Muscle of leg (tissue), 11 donors: ENCODE results near the gene SLC38A1. TPM values are rescaled to one million over a fixed set of nuclear protein-coding genes. Genes with fewer than 3 reads are reported as not detected.
A peak's percentile ranks its signal among the peaks of the same experiment; 100 is the strongest.

Experiments used
- DNase-seq: peaks from one replicate; pipeline ENCODE4 v3.0.0; 2013
- H3K27ac ChIP-seq: one replicate; pipeline ENCODE4 v1.5.1; 2013; ENCODE audit warnings: mild to moderate bottlenecking, low read length, control low read depth
- H3K27me3 ChIP-seq: one replicate; pipeline ENCODE4 v1.6.1; 2013; ENCODE audit warnings: low read length; ENCODE audit not compliant: control insufficient read depth, insufficient read depth
- H3K36me3 ChIP-seq: one replicate; pipeline ENCODE4 v1.6.1; 2013; ENCODE audit warnings: low read length; ENCODE audit not compliant: control insufficient read depth, insufficient read depth
- H3K4me1 ChIP-seq: one replicate; pipeline ENCODE4 v1.6.1; 2013; ENCODE audit warnings: low read length; ENCODE audit not compliant: control insufficient read depth, insufficient read depth
- H3K4me3 ChIP-seq: one replicate; pipeline ENCODE4 v1.5.1; 2013; ENCODE audit warnings: low read length, control low read depth
- H3K9me3 ChIP-seq: replicated peaks from 2 replicates; pipeline ENCODE4 v1.6.1; 2013; ENCODE audit warnings: low read depth, low read length; ENCODE audit not compliant: control insufficient read depth
- WGBS: methylation state at CpG from one replicate; pipeline ENCODE4 v1.1.5; 2013; ENCODE audit warnings: missing lambda C conversion rate; ENCODE audit not compliant: insufficient coverage; 5-methylcytosine and 5-hydroxymethylcytosine counted together
- polyA plus RNA-seq, 8 donors: library from polyadenylated mRNA; unstranded; fragments of 120-200 nt; gene quantifications; one replicate each; pipeline versions ENCODE4 v1.2.1 to v1.2.3, GENCODE V29; 2013; ENCODE audit warnings: inconsistent platforms in 1 of 8, low replicate concordance in 1 of 8; ENCODE audit not compliant: insufficient read length in 8 of 8, insufficient read depth in 1 of 8
- total RNA-seq: library from RNA; stranded (reverse); fragments of 120-200 nt; gene quantifications from one replicate; pipeline ENCODE4 v1.2.4, GENCODE V29; 2013

SLC38A1 gene
- total and polyA plus RNA-seq, 9 donors: 24.3 to 44.0 (median 31.1) TPM

GRCh38 chr12:46238821-46239220 is 30.0 kb downstream of the SLC38A1 start:
- WGBS: no CpG with 5 or more reads among the region's 1 CpG
- no peak for DNase-seq
- no peak overlapping the region for H3K27ac ChIP-seq
- H3K4me3 ChIP-seq: no peak overlapping the region
- H3K27me3 ChIP-seq: no peaks in the 10 kb centered on the region
- peaks cover 2% of the 10 kb centered on the region for H3K36me3 ChIP-seq
- H3K4me1 ChIP-seq: no peaks in the 10 kb centered on the region
- H3K9me3 ChIP-seq: no peaks in the 10 kb centered on the region

GRCh38 chr12:46237371-46238045 is 31.3 kb downstream of the SLC38A1 start:
- peaks cover 2% of the 10 kb centered on the region for H3K36me3 ChIP-seq
- no peak overlapping the region for H3K4me3 ChIP-seq
- WGBS: no CpG with 5 or more reads among the region's 3 CpGs
- H3K4me1 ChIP-seq: no peaks in the 10 kb centered on the region
- H3K9me3 ChIP-seq: no peaks in the 10 kb centered on the region
- H3K27me3 ChIP-seq: no peaks in the 10 kb centered on the region
- no peak overlapping the region for H3K27ac ChIP-seq
- DNase-seq: no peak

DNA sequence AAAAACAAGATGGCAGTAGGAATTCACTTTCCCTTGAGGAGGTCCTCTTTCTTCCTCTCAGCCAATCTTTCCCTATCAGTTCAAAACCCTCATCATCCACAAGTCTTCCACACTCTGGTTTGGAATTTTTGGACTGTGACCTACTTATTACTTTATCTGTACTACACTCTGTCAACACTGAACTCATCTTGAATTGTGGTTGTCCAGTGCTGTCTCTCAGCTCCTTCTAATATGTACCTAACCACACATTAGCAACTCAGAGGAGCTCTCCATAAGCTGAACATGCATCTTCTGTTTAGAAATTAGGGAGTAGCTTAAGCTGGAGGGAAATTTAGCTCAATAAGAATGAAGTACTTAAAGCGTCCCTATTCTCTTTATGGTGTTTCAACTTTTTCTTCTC is 34.8 kb downstream of the SLC38A1 start:
- H3K27ac ChIP-seq: no peak overlapping the region
- no peak overlapping the region for H3K4me3 ChIP-seq
- H3K36me3 ChIP-seq: peaks cover 2% of the 10 kb centered on the region
- DNase-seq: no peak
- H3K4me1 ChIP-seq: no peaks in the 10 kb centered on the region
- no peaks in the 10 kb centered on the region for H3K9me3 ChIP-seq
- no CpG with 5 or more reads among the region's 1 CpG for WGBS
- no peaks in the 10 kb centered on the region for H3K27me3 ChIP-seq

- Histone ChIP-seq H3K27me3 (no peaks in the 10 kb centered on the region), H3K4me3 (no peak overlapping the region), H3K27ac (no peak overlapping the region), H3K4me1 (no peaks in the 10 kb centered on the region), H3K9me3 (no peaks in the 10 kb centered on the region), H3K36me3 (peaks cover 2% of the 10 kb centered on the region)
- DNase-seq: no peak
- WGBS: 100% methylated on average over 1 of the region's 2 CpGs
These were observed 35.4 kb downstream of the SLC38A1 start for GRCh38 chr12:46233423-46233822.

DNA sequence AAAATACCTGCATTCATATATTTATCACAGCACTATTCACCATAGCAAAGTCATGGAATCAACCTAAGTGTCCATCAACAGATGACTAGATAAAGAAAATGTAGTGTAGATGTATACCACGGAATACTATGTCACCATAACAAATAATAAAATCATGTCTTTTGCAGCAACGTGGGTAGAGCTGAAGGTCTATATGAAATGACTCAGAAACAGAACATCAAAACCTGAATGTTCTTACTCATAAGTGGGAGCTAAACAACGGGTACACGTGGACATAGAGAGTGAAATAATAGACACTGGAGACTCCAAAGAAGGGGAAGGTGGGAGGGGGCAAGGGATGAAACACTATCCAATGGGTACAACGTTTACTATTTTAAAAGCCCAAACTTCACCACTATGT is 37.9 kb downstream of the SLC38A1 start:
- no peaks in the 10 kb centered on the region for H3K27me3 ChIP-seq
- no CpG with 5 or more reads among the region's 5 CpGs for WGBS
- no peak for DNase-seq
- no peaks in the 10 kb centered on the region for H3K9me3 ChIP-seq
- peaks cover 2% of the 10 kb centered on the region for H3K36me3 ChIP-seq
- no peak overlapping the region for H3K4me3 ChIP-seq
- no peaks in the 10 kb centered on the region for H3K4me1 ChIP-seq
- H3K27ac ChIP-seq: no peak overlapping the region

- H3K4me3 ChIP-seq: no peak overlapping the region
- peaks cover 2% of the 10 kb centered on the region for H3K36me3 ChIP-seq
- no CpG with 5 or more reads among the region's 2 CpGs for WGBS
- no peak for DNase-seq
- H3K27ac ChIP-seq: no peak overlapping the region
- H3K9me3 ChIP-seq: no peaks in the 10 kb centered on the region
- no peaks in the 10 kb centered on the region for H3K27me3 ChIP-seq
- peaks cover 1% of the 10 kb centered on the region for H3K4me1 ChIP-seq
These were observed 38.5 kb downstream of the SLC38A1 start for GRCh38 chr12:46230306-46230705.

- peaks cover 2% of the 10 kb centered on the region for H3K36me3 ChIP-seq
- no peak overlapping the region for H3K4me3 ChIP-seq
These were observed 41.2 kb downstream of the SLC38A1 start for GRCh38 chr12:46227616-46228015.

DNA sequence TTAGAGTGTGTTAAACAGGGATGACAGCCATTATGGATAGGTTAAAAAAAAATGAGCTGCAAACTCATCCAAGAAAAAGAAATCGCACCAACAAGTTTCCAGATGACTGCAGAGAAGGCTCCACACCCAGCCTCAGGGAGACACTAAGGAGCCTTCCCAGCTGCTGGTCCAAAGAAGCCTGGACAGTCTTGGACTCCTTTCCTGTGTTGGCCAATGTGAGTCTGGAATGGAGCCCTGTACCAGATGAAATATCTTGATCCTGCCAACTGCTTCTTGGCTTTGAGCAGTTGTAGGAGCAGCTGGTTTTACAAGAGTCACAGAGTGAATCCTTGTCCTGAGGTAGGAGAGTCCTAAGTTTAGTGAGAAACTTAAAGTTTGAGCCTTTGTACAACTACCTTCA is 44.5 kb downstream of the SLC38A1 start:
- peak overlapping the region; percentile 49 for H3K27ac ChIP-seq
- no peaks in the 10 kb centered on the region for H3K9me3 ChIP-seq
- H3K27me3 ChIP-seq: no peaks in the 10 kb centered on the region
- H3K4me1 ChIP-seq: peaks cover 13% of the 10 kb centered on the region
- peaks cover 15% of the 10 kb centered on the region for H3K36me3 ChIP-seq
- peak; percentile 94 for DNase-seq
- no peak overlapping the region for H3K4me3 ChIP-seq
- no CpG with 5 or more reads among the region's 1 CpG for WGBS

More at GRCh38 chr12:46227616-46228015, 41.2 kb downstream of the SLC38A1 start:
- no peak for DNase-seq
- no CpG with 5 or more reads among the region's 2 CpGs for WGBS
- H3K27ac ChIP-seq: no peak overlapping the region
- H3K27me3 ChIP-seq: no peaks in the 10 kb centered on the region
- no peaks in the 10 kb centered on the region for H3K9me3 ChIP-seq
- H3K4me1 ChIP-seq: peaks cover 9% of the 10 kb centered on the region

GRCh38 chr12:46223047-46223446 is 45.8 kb downstream of the SLC38A1 start:
- H3K4me3 ChIP-seq: no peak overlapping the region
- no peaks in the 10 kb centered on the region for H3K27me3 ChIP-seq
- WGBS: 100% methylated on average over 3 of the region's 5 CpGs
- peaks cover 13% of the 10 kb centered on the region for H3K4me1 ChIP-seq
- H3K27ac ChIP-seq: no peak overlapping the region
- H3K36me3 ChIP-seq: peaks cover 20% of the 10 kb centered on the region
- no peak for DNase-seq
- no peaks in the 10 kb centered on the region for H3K9me3 ChIP-seq

DNA sequence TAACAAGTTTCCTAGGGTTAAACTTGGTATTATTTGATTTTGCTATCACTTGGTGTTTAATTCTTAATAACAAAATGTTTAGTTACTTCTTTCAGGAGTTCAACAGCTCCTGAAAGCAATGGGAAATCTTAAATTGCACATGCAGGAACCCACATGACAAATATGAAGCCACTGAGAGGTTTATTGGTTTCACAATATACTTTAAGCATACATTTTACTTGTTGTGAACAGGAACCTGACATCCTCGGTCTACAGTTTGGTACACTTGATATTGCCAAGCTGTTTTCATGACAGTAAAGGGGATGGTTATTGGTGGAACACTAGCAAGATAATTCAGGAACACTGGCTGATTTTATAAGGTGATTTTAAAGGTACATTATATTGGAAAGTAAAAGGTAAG is 46.2 kb downstream of the SLC38A1 start:
- H3K36me3 ChIP-seq: peaks cover 21% of the 10 kb centered on the region
- no CpG with 5 or more reads among the region's 1 CpG for WGBS
- H3K27ac ChIP-seq: no peak overlapping the region
- H3K27me3 ChIP-seq: no peaks in the 10 kb centered on the region
- no peaks in the 10 kb centered on the region for H3K9me3 ChIP-seq
- DNase-seq: no peak
- H3K4me3 ChIP-seq: no peak overlapping the region
- H3K4me1 ChIP-seq: peaks cover 13% of the 10 kb centered on the region
